CD1c-positive myeloid dendritic cell (primary cell): ENCODE measurements around the gene GRB2.
"Not testable (repeated sequence)": the region's sequence is repeated elsewhere in the genome, so short reads cannot be mapped to it uniquely, and the experiment has no call there.

Experiments
- DNase-seq: peaks from one replicate; pipeline ENCODE4 v3.0.0-alpha.2; 2016; ENCODE audit errors: extremely low spot score

Gene GRB2

DNA sequence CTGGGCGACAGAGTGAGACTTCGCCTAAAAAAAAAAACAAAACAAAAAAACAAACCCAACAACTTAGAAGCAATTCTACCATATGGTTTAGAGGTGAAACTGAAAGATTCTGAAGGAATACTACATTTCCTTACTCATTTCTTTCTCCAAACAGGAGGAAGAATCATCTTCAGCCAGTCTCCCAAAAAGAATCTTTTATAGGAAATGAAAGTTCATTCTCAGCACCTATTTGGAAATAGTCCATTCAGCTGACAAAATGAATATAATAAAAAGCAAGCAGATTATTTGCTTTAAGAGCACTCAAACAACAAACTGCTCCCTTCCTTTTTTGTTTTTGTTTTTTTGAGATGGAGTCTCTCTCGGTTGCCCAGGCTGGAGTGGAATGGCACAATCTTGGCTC lies 17.7 kb downstream of the GRB2 start:
- peak; percentile 24 for DNase-seq

DNA sequence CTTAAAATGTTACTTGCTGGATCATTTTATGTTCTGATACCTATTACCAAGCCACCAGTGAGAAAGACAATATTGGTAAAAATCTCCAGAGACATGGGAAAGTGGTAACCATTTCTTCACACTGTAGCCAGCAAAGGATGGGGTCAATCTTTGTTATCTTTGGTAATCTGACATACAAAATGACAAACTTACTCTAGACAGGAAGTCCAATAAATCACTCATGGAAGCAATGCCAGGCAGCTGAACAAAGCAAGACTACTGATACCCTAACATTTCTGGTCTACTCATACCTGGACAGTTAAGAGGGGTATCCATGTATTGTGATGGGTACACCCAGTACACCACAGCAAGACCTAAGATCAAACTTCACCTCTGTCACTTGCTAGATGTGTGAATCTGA lies 19.0 kb downstream of the GRB2 start:
- no peak for DNase-seq

- DNase-seq, result no peak
Measured at GRCh38 chr17:75384751-75385150, 20.7 kb downstream of the GRB2 start.

GRCh38 chr17:75383842-75384195 lies 21.7 kb downstream of the GRB2 start:
- DNase-seq, result no peak

- no peak for DNase-seq
Measured at GRCh38 chr17:75380750-75381149, 24.7 kb downstream of the GRB2 start.

DNA sequence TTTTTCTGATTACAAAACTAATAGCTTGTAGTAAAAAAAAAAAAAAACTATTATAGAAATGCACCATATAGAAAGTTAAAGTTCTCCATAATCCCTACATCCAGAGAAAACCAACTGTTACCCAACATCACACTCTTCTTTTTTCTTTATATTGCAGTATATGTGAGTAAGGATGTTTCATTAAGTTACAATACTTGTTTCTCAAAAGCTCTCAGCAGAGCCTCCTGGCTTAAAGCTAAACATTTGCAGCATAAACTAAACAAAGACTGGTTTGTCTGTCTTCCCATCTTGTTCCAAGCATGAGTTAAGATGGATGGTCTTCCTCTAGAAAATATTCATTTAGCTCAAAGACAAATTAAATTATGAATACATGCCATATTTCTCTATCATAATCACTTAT lies 25.2 kb downstream of the GRB2 start:
- no peak for DNase-seq

DNA sequence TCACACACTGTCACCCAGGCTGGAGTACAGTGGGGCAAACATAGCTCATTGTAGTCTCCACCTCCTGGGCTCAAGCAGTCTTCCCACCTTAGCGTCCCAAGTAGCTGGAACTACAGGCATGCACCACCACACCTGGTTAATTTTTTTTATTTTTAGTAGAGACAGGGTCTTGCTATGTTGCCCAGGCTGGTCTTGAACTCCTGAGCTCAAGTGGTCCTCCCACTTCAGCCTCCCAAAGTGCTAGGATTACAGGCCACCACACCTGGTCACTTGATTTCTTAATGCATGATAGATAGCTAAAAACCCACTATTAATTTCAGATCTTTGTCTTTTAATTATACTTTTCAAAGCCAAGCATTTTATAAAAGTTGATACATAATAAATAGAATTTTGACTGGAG lies 26.1 kb downstream of the GRB2 start:
- DNase-seq, result not testable (repeated sequence)

- no peak for DNase-seq
Measured at GRCh38 chr17:75373280-75373679, 32.2 kb downstream of the GRB2 start.

- no peak for DNase-seq
Measured at GRCh38 chr17:75371981-75372380, 33.5 kb downstream of the GRB2 start.

DNA sequence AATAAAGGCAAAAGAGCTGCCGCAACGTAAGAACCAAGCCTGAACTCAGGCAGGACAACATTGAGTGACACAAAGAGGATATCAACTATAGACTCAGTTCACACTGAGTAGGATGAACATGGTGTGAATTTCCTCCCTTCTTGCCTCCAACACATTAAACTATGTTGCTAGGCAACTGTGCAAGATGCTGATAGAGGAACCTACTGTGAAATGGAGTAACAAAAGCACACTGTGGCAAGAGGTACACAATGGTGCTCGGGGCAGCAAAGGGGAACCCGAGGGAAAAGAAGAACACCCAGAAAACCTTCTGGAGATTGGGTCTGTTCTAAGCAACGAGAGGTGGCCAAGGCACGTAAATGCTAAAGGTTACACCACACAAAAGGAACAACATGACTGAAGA lies 34.1 kb downstream of the GRB2 start:
- DNase-seq, result peak; percentile 89

- no peak for DNase-seq
Measured at GRCh38 chr17:75370286-75370915, 35.1 kb downstream of the GRB2 start.

DNA sequence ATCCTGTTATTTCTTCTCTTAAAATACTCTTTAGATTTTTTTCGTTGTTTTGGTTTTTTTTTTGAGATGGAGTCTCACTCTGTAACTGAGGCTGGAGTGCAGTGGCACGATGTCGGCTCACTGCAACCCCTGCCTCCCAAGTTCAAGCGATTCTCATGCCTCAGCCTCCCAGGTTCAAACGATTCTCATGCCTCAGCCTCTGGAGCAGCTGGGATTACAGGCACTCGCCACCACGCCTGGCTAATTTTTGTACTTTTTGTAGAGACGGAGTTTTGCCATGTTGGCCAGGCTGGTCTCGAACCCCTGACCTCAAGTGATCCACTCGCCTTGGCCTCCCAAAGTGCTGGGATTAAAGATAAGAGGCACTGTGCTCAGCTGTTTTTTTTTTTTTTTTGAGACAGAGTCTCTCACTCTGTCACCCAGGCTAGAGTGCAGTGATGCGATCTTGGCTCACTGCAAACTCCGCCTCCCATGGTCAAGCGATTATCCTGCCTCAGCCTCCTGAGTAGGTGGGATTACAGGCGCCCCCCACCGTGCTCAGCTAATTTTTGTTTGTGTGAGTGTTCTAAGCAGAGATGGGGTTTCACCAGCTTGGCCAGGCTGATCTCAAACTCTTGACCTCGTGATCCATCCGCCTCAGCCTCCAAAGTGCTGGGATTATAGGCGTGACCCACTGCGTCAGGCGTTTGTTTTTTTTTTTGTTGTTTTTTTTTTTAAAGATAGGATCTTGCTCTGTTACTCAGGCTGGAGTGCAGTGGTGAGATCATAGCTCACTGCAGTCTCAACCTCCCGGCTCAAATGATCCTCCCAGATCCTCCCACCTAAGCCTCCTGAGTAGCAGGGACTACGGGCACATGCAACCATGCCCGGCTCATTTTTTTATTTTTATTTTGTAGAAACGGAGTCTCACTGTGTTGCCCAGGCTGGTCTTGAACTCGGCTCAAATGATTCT lies 37.4 kb downstream of the GRB2 start:
- DNase-seq, result not testable (repeated sequence)

DNA sequence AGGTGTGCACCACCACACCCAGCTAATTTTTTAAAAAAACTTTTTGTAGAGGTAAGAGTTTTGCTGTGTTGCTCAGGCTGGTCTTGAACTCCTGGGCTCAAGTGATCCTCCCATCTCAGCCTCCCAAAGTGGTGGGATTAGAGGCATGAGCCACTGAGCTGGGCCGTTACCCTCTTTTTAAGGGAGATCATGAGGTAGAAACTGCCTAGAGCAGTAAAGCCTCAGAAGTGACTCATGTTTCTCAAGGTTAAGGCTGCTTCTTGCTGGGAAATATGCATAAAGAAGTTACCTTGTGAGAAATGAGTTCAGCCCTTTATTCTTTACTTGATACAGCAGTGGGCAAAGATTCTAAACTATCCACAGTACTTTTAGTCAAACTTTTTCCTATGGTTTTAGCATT lies 38.2 kb downstream of the GRB2 start:
- DNase-seq, result no peak

DNA sequence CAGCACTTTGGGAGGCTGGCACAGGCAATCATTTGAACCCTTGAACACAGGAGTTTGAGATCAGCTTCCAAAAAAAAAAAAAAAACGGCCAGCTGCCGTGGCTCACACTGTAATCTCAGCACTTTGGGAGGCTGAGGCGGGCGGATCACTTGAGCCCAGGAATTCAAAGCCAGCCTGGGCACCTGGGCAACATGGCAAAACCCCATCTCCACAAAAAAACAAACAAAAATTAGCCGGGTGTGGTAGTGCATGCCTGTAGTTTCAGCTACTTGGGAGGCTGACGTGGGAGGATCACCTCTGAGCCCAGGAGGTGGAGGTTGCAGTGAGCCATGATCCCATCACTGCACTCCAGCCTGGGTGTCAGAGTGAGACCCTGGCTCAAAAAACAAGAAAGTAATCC lies 39.0 kb downstream of the GRB2 start:
- no peak for DNase-seq

DNA sequence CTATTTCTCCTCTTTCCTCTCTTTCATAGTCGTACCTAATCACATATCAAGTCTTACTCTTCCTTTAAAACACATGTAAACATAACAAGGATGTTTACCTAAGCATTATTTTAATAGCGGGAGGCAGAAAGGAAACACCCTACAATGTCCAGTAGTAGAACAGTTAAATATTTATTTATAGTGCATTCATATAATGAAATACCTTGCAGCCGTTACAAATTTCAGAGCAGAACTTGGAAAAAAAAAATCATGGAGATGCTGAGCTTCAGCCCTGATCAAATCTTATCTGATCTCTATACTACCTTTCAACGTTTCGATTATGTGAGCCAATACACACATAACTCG lies 39.6 kb downstream of the GRB2 start:
- no peak for DNase-seq

- no peak for DNase-seq
Measured at GRCh38 chr17:75365009-75365930, 40.2 kb downstream of the GRB2 start.

DNA sequence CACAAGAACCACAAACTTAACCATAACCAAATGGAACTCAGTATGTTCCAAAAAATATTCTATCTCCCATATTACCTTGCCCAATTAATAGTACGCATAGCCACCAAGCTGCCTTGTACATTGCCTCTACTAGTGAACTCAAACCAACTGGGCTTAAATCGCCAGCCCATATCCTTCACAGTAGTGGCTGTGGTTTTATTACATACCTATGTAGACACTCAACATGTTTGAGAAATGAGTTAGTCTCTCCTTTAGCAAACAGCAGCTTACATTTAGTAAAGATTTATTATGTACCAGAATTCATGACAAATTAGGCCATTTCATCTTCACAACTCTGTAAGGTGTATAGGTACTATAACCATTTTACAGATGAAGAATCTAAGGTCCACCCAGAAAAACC lies 41.4 kb downstream of the GRB2 start:
- no peak for DNase-seq

- no peak for DNase-seq
Measured at GRCh38 chr17:75361996-75362395, 43.5 kb downstream of the GRB2 start.

GRCh38 chr17:75361344-75361743 lies 44.1 kb downstream of the GRB2 start:
- no peak for DNase-seq

DNA sequence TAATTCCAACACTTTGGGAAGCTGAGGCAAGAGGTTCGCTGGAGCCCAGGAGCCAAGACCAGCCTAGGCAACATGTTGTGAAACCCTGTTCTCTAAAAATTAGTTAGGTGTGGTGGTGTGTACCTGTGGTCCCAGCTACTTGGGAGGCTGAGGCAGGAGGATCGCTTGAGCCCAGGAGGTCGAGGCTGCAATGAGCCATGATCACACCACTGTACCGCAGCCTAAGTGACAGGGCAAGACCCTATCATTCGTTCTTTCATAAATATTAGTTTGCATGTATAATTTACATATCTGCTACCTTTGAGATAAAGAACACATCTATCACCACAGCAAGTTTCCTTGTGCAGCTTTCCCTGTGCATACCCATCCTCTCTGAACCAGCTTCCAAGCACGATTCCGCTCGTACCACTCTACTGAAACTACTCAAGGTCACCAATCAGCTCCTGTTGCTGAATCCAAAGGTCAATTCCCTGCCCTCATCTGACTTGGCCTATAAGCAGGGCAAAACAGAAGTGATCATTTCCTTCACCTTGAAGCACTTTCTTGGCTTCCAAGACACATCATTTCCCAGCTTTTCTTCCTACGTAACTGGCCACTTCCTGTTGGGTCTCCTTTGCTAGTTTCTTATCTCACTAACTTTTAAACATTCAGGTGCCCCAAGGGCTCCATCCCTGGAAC lies 49.1 kb downstream of the GRB2 start:
- DNase-seq, result peak; percentile 71

DNA sequence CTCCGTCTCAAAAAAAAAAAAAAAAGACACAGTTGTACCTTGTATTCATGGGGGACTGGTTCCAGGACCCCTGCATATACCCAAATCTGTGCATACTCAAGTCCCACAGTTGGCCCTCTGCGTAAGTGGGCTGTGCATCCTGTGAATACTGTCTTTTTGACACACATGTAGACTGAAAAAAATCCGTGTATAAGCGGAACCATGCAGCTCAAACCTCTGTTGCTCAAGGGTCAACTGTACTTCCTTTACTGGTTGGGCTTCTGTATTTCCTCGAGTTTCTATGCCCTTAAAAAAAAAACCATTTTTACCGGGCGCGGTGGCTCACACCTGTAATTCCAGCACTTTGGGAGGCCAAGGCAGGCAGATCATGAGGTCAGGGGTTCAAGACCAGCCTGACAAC lies 52.3 kb downstream of the GRB2 start:
- DNase-seq, result no peak

DNA sequence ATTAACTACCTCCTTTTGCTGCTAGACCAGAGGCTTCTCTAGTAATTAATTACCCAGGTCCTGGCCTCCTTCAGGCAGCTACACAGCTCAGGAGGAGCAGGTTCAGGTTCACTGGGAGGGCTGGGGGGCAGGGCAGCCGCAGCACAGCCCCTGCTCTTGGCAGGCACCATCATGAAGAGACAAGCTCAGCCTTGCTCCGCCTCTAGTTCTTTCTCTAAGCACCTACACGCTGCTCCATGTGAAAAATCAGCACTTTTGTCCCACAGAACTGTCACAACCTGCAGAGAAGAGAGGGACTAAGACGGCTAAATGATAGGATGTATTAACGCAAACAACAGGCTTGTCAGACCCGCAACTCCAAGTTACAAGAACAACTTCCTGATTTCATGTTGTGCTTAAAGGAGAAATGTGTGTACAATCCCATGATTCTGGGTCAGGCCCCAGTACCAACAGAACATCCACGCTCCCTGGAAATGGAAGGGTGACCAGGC lies 53.4 kb downstream of the GRB2 start:
- DNase-seq, result peak; percentile 66
